B cell (primary cell): ENCODE measurements around the gene JADE1. TPM values are rescaled to one million over a fixed set of nuclear protein-coding genes. Genes with fewer than 3 reads are reported as not detected.
A peak's percentile ranks its signal among the peaks of the same experiment; 100 is the strongest.

Source experiments
- ATAC-seq: fragments of 200-7000 bp; cut with Tn5 transposase; one replicate; pipeline ENCODE4 v1.10.0; 2021; ENCODE audit warnings: low read depth, mild to moderate bottlenecking, moderate number of reproducible peaks, moderate library complexity
- CTCF ChIA-PET: fragments of 350-600 bp; sonication (Branson Sonifier 250); formaldehyde crosslinking; loops from one replicate; lab custom pipeline; 2021; ENCODE audit warnings: antibody characterized with exemption, inconsistent platforms; lab: Charles Lee
- POLR2A ChIA-PET: fragments of 350-600 bp; sonication (Branson Sonifier 250); formaldehyde crosslinking; loops from one replicate; lab custom pipeline; 2021; ENCODE audit warnings: antibody characterized with exemption; lab: Charles Lee
- DNase-seq: peaks from one replicate; pipeline ENCODE4 v3.0.0; 2013
- H2AFZ ChIP-seq: 2 replicates; pipeline ENCODE4 v1.6.1; 2012; ENCODE audit warnings: mild to moderate bottlenecking, low read depth, low read length; ENCODE audit not compliant: insufficient read depth, poor library complexity, severe bottlenecking
- H3K27ac ChIP-seq, 2 donors: 1 replicate in 1 of 2; 2 replicates in 1 of 2; pipeline ENCODE4 v1.5.1; 2012 to 2013; ENCODE audit warnings: low read length in 2 of 2, mild to moderate bottlenecking in 2 of 2, moderate library complexity in 1 of 2
- H3K27me3 ChIP-seq, 4 experiments: fragments of 200-600 bp in 1 of 4; sonication (generic) in 1 of 4; replicated peaks in 1 of 4; 1 replicate in 2 of 4; 2 replicates in 2 of 4; pipeline versions ENCODE4 v1.6.1 to v1.7.0; 2013 to 2016; ENCODE audit warnings: low read length in 3 of 4, mild to moderate bottlenecking in 2 of 4, mixed read lengths in 1 of 4, moderate library complexity in 1 of 4; ENCODE audit not compliant: insufficient read depth in 4 of 4, control insufficient read depth in 3 of 4; ENCODE audit errors: control extremely low read depth in 1 of 4
- H3K36me3 ChIP-seq, 2 experiments: replicated peaks in 1 of 2; 1 replicate in 1 of 2; 2 replicates in 1 of 2; pipeline versions ENCODE4 v1.6.1 to v1.7.1; 2013; ENCODE audit warnings: low read length in 1 of 2; ENCODE audit not compliant: insufficient read depth in 2 of 2, control insufficient read depth in 1 of 2; ENCODE audit errors: control extremely low read depth in 1 of 2, extremely low read depth in 1 of 2
- H3K4me1 ChIP-seq, 2 donors: fragments of 200-600 bp in 1 of 2; sonication (generic) in 1 of 2; 1 replicate in 1 of 2; 2 replicates in 1 of 2; pipeline versions ENCODE4 v1.5.1 to v1.6.1; 2013 to 2017; ENCODE audit warnings: low read length in 2 of 2; ENCODE audit not compliant: control insufficient read depth in 2 of 2, insufficient read depth in 2 of 2
- H3K4me2 ChIP-seq: replicated peaks from 2 replicates; pipeline ENCODE3; 2012; ENCODE audit warnings: mild to moderate bottlenecking, low read depth, low read length; ENCODE audit not compliant: poor library complexity, severe bottlenecking
- H3K4me3 ChIP-seq, 5 experiments: fragments of 200-600 bp in 1 of 5; sonication (generic) in 1 of 5; 1 replicate in 3 of 5; 2 replicates in 2 of 5; pipeline versions ENCODE4 v1.5.1 to v1.7.0; 2011 to 2016; ENCODE audit warnings: low read length in 4 of 5, mild to moderate bottlenecking in 4 of 5, low read depth in 2 of 5, control low read depth in 1 of 5, moderate library complexity in 1 of 5; ENCODE audit not compliant: insufficient read depth in 1 of 5; ENCODE audit errors: control extremely low read depth in 1 of 5, extremely low read depth in 1 of 5
- H3K79me2 ChIP-seq: fragments of 200-600 bp; sonication (generic); one replicate; pipeline ENCODE4 v1.6.0; 2016; ENCODE audit warnings: low read length; ENCODE audit not compliant: control insufficient read depth, insufficient read depth
- H3K9ac ChIP-seq: fragments of 200-600 bp; sonication (generic); 2 replicates; pipeline ENCODE4 v1.6.1; 2017; ENCODE audit warnings: mild to moderate bottlenecking, low read length, moderate library complexity
- H3K9me3 ChIP-seq, 3 donors: one replicate each; pipeline versions ENCODE4 v1.6.1 to v1.7.1; 2013; ENCODE audit warnings: low read length in 2 of 3; ENCODE audit not compliant: control insufficient read depth in 2 of 3, insufficient read depth in 1 of 3; ENCODE audit errors: control extremely low read depth in 1 of 3
- H4K20me1 ChIP-seq: 2 replicates; pipeline ENCODE4 v1.6.0; 2012; ENCODE audit warnings: mild to moderate bottlenecking, low read length; ENCODE audit not compliant: insufficient read depth, control insufficient read depth, poor library complexity, severe bottlenecking
- H3K27ac Mint-ChIP-seq: one replicate; pipeline ENCODE4 v1.8.0; 2021; ENCODE audit warnings: mixed read lengths
- H3K27me3 Mint-ChIP-seq: one replicate; pipeline ENCODE4 v1.8.0; 2021; ENCODE audit warnings: mixed read lengths
- H3K4me1 Mint-ChIP-seq: one replicate; pipeline ENCODE4 v1.8.0; 2021; ENCODE audit warnings: mixed read lengths
- H3K4me3 Mint-ChIP-seq: one replicate; pipeline ENCODE4 v1.8.0; 2021; ENCODE audit warnings: mixed read lengths
- H3K9me3 Mint-ChIP-seq: one replicate; pipeline ENCODE4 v1.8.0; 2022; ENCODE audit warnings: mixed read lengths; ENCODE audit not compliant: insufficient read depth
- EZH2 ChIP-seq: IDR thresholded peaks from 2 replicates; pipeline ENCODE4 v1.6.1; 2012; ENCODE audit warnings: borderline replicate concordance, low read depth, mild to moderate bottlenecking, moderate library complexity, low read length; ENCODE audit not compliant: insufficient read depth, poor library complexity, severe bottlenecking
- WGBS: methylation state at CpG from one replicate; pipeline ENCODE4 v1.1.5; 2013; ENCODE audit warnings: missing lambda C conversion rate; ENCODE audit not compliant: insufficient coverage; 5-methylcytosine and 5-hydroxymethylcytosine counted together
- intact Hi-C: fragments of 100-400 bp; cut with micrococcal nuclease; formaldehyde crosslinking; loops from one replicate; pipeline ENCODE4 v1.10.0; 2022
- polyA plus RNA-seq: library from polyadenylated mRNA; depleted of rRNA; stranded (reverse); fragments of >200 nt; gene quantifications from 2 replicates; pipeline ENCODE4 v1.2.3, GENCODE V29; 2012
- total RNA-seq, 2 donors: library from RNA; stranded (reverse); fragments of 120-200 nt in 1 of 2; gene quantifications; 1 replicate in 1 of 2; 2 replicates in 1 of 2; pipeline versions ENCODE4 v1.2.3 to v1.2.4, GENCODE V29; 2013 to 2022
- TF ChIP-seq, protein P1 (sequence below): fragments of 200-600 bp; IDR thresholded peaks from one replicate; pipeline ENCODE4 v1.8.0; 2022; ENCODE audit warnings: antibody characterized with exemption, mild to moderate bottlenecking

JADE1 gene
- total and polyA plus RNA-seq, 2 donors (not counting 1 experiment from before 2014, with no cell fraction given), result 13.8 to 42.4 TPM

DNA sequence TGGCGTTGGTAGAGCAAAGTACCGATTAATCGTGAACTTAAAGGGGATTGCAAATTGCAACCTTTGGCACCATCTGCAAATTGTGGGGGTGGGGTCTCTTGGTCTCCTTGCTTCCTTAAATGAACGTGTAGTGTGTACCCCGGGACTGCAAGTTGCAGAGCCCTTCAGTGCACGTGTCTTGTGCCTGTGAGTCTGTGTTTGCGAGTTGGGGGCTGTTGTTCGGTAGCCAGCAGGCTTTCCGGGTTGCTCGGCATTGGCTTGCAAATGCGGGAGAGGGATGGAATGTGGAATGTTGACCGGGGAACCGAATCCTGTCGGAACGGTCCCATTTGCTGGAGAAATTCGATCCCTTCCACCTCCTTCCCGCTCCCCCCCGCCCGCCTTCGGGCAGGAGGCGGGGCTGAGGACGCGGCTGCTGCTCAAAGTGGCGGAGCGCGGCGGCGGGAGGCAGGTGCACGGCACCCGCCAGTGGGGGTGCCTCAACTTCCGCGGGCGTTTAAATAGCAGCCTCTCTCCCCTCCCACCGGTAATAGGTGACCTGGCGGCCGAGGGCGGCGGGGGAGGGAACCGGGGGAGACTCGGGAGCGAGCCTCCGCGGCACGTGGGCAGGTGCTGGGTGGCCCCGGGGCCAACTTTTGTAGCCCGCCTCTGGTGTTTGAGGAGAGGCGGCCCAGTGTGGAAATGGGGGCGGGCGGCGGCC is 1.5 kb downstream of the JADE1 start:
- Histone ChIP-seq H3K36me3 (no peaks in the 10 kb centered on the region), H3K4me2 (peak overlapping the region; percentile 96), H3K4me3 (peak overlapping the region; percentile 72 to 95 (median 78)), H3K9ac (peak overlapping the region; percentile 93), H2AFZ (peak overlapping the region; percentile 74), H3K27ac (peak overlapping the region; percentile 74 to 89), H3K79me2 (peaks cover 48% of the 10 kb centered on the region), H3K4me1 (peaks cover 7 to 16% of the 10 kb centered on the region in 2 donors), H4K20me1 (peaks cover 37% of the 10 kb centered on the region), H3K9me3 (peaks cover 0 to 6% (median 0%) of the 10 kb centered on the region in 3 donors), H3K27me3 (no peaks in the 10 kb centered on the region)
- Mint-ChIP-seq H3K27me3 (no peaks in the 10 kb centered on the region), H3K9me3 (no peaks in the 10 kb centered on the region), H3K27ac (peak overlapping the region; percentile 98), H3K4me1 (peaks cover 17% of the 10 kb centered on the region), H3K4me3 (peak overlapping the region; percentile 96)
- ChIA-PET POLR2A (interaction anchor here (0.7 kb wide), 1 partner anchor 15 kb away, joined by 5 read pairs; no protein-coding TSS in a partner anchor), CTCF (interaction anchor here (1.1 to 2.1 kb wide), 3 partner anchors 28 to 357 kb away, joined by 3 to 13 read pairs (median 4); no protein-coding TSS in a partner anchor)
- TF ChIP-seq EZH2, result no peak
- TF ChIP-seq, protein P1, sequence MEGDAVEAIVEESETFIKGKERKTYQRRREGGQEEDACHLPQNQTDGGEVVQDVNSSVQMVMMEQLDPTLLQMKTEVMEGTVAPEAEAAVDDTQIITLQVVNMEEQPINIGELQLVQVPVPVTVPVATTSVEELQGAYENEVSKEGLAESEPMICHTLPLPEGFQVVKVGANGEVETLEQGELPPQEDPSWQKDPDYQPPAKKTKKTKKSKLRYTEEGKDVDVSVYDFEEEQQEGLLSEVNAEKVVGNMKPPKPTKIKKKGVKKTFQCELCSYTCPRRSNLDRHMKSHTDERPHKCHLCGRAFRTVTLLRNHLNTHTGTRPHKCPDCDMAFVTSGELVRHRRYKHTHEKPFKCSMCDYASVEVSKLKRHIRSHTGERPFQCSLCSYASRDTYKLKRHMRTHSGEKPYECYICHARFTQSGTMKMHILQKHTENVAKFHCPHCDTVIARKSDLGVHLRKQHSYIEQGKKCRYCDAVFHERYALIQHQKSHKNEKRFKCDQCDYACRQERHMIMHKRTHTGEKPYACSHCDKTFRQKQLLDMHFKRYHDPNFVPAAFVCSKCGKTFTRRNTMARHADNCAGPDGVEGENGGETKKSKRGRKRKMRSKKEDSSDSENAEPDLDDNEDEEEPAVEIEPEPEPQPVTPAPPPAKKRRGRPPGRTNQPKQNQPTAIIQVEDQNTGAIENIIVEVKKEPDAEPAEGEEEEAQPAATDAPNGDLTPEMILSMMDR, result no peak
- ATAC-seq (peak; percentile 60), DNase-seq (peak; percentile 91)
- intact Hi-C loops, result no loop called here
- under 1% methylated on average over 47 of the region's 50 CpGs for WGBS
